GM23338 (cell line): ENCODE results near the gene MAP3K5. TPM values are rescaled to one million over a fixed set of nuclear protein-coding genes. Genes with fewer than 3 reads are reported as not detected.

Experiments used
- ATAC-seq: fragments of 200-7000 bp; cut with Tn5 transposase; 3 replicates; pipeline ENCODE4 v1.9.1; 2020
- DNase-seq: peaks from one replicate; pipeline ENCODE4 v3.0.0-alpha.2; 2015; ENCODE audit warnings: low spot score
- H2AFZ ChIP-seq: fragments of 200-600 bp; sonication (generic); 2 replicates; pipeline ENCODE4 v1.8.0; 2016; ENCODE audit warnings: antibody characterized with exemption, mild to moderate bottlenecking, moderate library complexity
- H3F3A ChIP-seq: fragments of 200-600 bp; sonication (generic); replicated peaks from 2 replicates; pipeline ENCODE4 v1.8.0; 2017; ENCODE audit warnings: antibody characterized with exemption, mixed run types, low read depth
- H3K27ac ChIP-seq: fragments of 200-600 bp; sonication (generic); 2 replicates; pipeline ENCODE4 v1.6.1; 2016; ENCODE audit warnings: low read depth
- H3K27me3 ChIP-seq: fragments of 200-600 bp; sonication (generic); 2 replicates; pipeline ENCODE4 v1.8.0; 2016; ENCODE audit warnings: mild to moderate bottlenecking, mixed run types, moderate library complexity; ENCODE audit not compliant: insufficient read depth
- H3K36me3 ChIP-seq: fragments of 200-600 bp; sonication (generic); 2 replicates; pipeline ENCODE4 v1.8.0; 2016; ENCODE audit warnings: mild to moderate bottlenecking; ENCODE audit not compliant: insufficient read depth
- H3K4me1 ChIP-seq: fragments of 200-600 bp; sonication (generic); 2 replicates; pipeline ENCODE4 v1.8.0; 2016; ENCODE audit warnings: mild to moderate bottlenecking, moderate library complexity; ENCODE audit not compliant: insufficient read depth
- H3K4me2 ChIP-seq: fragments of 200-600 bp; sonication (generic); 2 replicates; pipeline ENCODE4 v1.7.1; 2017; ENCODE audit warnings: mixed run types
- H3K4me3 ChIP-seq: fragments of 200-600 bp; sonication (generic); 2 replicates; pipeline ENCODE4 v1.6.1; 2016; ENCODE audit warnings: mixed run types
- H3K79me2 ChIP-seq: fragments of 200-600 bp; sonication (generic); replicated peaks from 2 replicates; pipeline ENCODE4 v1.8.0; 2017; ENCODE audit warnings: mild to moderate bottlenecking; ENCODE audit not compliant: insufficient read depth
- H3K9me2 ChIP-seq: fragments of 200-600 bp; sonication (generic); 2 replicates; pipeline ENCODE4 v1.8.0; 2017; ENCODE audit not compliant: insufficient read depth
- H4K20me1 ChIP-seq: fragments of 200-600 bp; sonication (generic); replicated peaks from 2 replicates; pipeline ENCODE4 v1.8.0; 2017; ENCODE audit warnings: mild to moderate bottlenecking; ENCODE audit not compliant: insufficient read depth
- H3K27ac Mint-ChIP-seq: 2 replicates; pipeline ENCODE4 v1.8.0; 2020; ENCODE audit warnings: inconsistent platforms, mild to moderate bottlenecking, moderate library complexity, mixed read lengths
- H3K27me3 Mint-ChIP-seq: 3 replicates; pipeline ENCODE4 v1.8.0; 2022; ENCODE audit warnings: low read depth, mild to moderate bottlenecking, moderate library complexity, mixed read lengths, inconsistent platforms; ENCODE audit not compliant: insufficient read depth, poor library complexity
- H3K36me3 Mint-ChIP-seq: 3 replicates; pipeline ENCODE4 v1.8.0; 2021; ENCODE audit warnings: low read depth, mild to moderate bottlenecking, inconsistent platforms, moderate library complexity, mixed read lengths
- H3K4me1 Mint-ChIP-seq: 3 replicates; pipeline ENCODE4 v1.8.0; 2020; ENCODE audit warnings: mild to moderate bottlenecking, inconsistent platforms, mixed read lengths
- H3K4me3 Mint-ChIP-seq: 3 replicates; pipeline ENCODE4 v1.8.0; 2021; ENCODE audit warnings: moderate library complexity, mild to moderate bottlenecking, inconsistent platforms, mixed read lengths
- H3K9me3 Mint-ChIP-seq: 3 replicates; pipeline ENCODE4 v1.8.0; 2020; ENCODE audit warnings: moderate library complexity, mild to moderate bottlenecking, inconsistent platforms, mixed read lengths
- EZH2phosphoT487 ChIP-seq: fragments of 200-600 bp; sonication (generic); IDR thresholded peaks from one replicate; pipeline ENCODE4 v1.8.1; 2018; ENCODE audit warnings: antibody characterized with exemption; ENCODE audit not compliant: unreplicated experiment
- POLR2AphosphoS5 ChIP-seq: IDR thresholded peaks from 2 replicates; pipeline ENCODE4 v1.6.1; 2016; ENCODE audit warnings: antibody characterized with exemption, low read depth
- STAT1 ChIP-seq: IDR thresholded peaks from one replicate; pipeline ENCODE4 v1.6.1; 2016; ENCODE audit warnings: antibody characterized with exemption; ENCODE audit not compliant: unreplicated experiment
- ZNF114 ChIP-seq: fragments of 250-450 bp; sonication (Bioruptor Pico); IDR thresholded peaks from 2 replicates; pipeline ENCODE4 v1.5.0; 2020; ENCODE audit warnings: mild to moderate bottlenecking, moderate library complexity
- ZNF331 ChIP-seq: fragments of 250-450 bp; sonication (Bioruptor Pico); IDR thresholded peaks from 2 replicates; pipeline ENCODE4 v1.5.0; 2020; ENCODE audit warnings: low read depth, mild to moderate bottlenecking, moderate library complexity
- polyA plus RNA-seq: library from polyadenylated mRNA; unstranded; fragments of >200 nt; fragmentation: Nextera tagmentation; extraction: Ambion mirVana; gene quantifications from 2 replicates; pipeline ENCODE4 v1.2.1, GENCODE V29; 2016
- total RNA-seq: library from RNA; depleted of rRNA; stranded (reverse); fragments of >200 nt; shearing (Covaris generic); gene quantifications from 2 replicates; pipeline ENCODE4 v1.2.3, GENCODE V29; 2014
- TF ChIP-seq, protein P1 (sequence below), 2 experiments: fragments of 200-600 bp in 1 of 2; sonication (generic) in 1 of 2; conservative IDR thresholded peaks; 2 replicates each; pipeline versions ENCODE4 v1.5.1 to v1.6.1; 2016 to 2017; ENCODE audit warnings: antibody characterized with exemption in 2 of 2, low read depth in 2 of 2, mild to moderate bottlenecking in 2 of 2, moderate library complexity in 1 of 2

MAP3K5 gene
- total and polyA plus RNA-seq, 2 experiments from 2014 or later = 0.76 to 2.8 TPM

DNA sequence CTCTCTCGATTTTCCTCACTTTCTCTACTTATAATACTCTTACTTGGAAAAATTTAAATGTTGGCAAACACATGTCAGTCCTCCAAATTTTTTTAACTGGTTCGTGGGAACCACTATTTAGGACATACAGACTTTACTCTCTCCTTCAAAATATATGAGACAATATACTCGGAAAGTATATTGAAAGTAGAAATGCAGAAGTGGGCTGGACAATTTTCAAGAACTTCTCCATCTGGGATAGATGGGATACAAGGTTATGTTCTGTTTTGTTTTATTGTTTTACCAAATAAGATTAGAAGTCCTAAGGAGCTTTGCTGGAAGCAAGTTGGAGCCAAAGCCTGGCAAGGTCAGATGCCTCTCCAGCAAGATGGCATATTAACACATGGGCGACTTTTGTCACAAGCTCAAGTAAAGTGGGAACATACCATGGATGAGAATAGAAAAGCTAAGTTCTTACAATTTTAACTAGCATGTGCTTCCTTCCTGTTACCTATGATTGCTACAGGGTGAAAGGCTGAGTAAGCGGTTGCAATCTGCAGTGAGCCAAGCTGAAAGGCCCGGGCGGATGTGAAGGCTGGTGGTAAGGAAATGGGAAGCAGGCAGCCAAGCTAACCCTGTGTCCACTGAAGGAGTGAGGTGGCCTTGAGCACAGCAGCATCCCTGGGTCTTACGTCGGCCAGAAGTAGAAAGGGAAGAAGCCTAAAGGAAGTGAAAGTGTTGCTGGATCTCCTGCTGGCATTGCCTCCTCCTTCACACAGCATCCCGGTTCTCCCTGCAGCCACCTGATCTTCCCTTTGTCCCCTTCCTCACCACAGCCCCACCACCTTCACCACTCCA is 7.1 kb downstream of the MAP3K5 start:
- H3K9me2 ChIP-seq = no peaks in the 10 kb centered on the region
- H3K4me3 Mint-ChIP-seq = no peak overlapping the region
- no peaks in the 10 kb centered on the region for H3K36me3 Mint-ChIP-seq
- H3K27ac Mint-ChIP-seq = no peak overlapping the region
- DNase-seq = no peak
- H3K36me3 ChIP-seq = no peaks in the 10 kb centered on the region
- H4K20me1 ChIP-seq = no peaks in the 10 kb centered on the region
- peaks cover 4% of the 10 kb centered on the region for H3K27me3 Mint-ChIP-seq
- H3K4me1 Mint-ChIP-seq = peaks cover 6% of the 10 kb centered on the region; the same call in 1 of the 3 replicates
- no peak for ATAC-seq
- H3K79me2 ChIP-seq = no peaks in the 10 kb centered on the region
- H3K4me3 ChIP-seq = no peak overlapping the region
- no peak overlapping the region for H3K4me2 ChIP-seq
- TF ChIP-seq, protein P1, sequence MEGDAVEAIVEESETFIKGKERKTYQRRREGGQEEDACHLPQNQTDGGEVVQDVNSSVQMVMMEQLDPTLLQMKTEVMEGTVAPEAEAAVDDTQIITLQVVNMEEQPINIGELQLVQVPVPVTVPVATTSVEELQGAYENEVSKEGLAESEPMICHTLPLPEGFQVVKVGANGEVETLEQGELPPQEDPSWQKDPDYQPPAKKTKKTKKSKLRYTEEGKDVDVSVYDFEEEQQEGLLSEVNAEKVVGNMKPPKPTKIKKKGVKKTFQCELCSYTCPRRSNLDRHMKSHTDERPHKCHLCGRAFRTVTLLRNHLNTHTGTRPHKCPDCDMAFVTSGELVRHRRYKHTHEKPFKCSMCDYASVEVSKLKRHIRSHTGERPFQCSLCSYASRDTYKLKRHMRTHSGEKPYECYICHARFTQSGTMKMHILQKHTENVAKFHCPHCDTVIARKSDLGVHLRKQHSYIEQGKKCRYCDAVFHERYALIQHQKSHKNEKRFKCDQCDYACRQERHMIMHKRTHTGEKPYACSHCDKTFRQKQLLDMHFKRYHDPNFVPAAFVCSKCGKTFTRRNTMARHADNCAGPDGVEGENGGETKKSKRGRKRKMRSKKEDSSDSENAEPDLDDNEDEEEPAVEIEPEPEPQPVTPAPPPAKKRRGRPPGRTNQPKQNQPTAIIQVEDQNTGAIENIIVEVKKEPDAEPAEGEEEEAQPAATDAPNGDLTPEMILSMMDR (conservative IDR thresholded peaks at IDR 0.05; ENCODE audit: low read depth in 2 of 2) = no peak
- TF ChIP-seq ZNF331 (CRISPR knock-in tag) = no peak
- TF ChIP-seq STAT1 = no peak
- TF ChIP-seq POLR2AphosphoS5 = no peak
- TF ChIP-seq EZH2phosphoT487 = no peak
- TF ChIP-seq ZNF114 (CRISPR knock-in tag) = no peak
- H3K27me3 ChIP-seq = peaks cover 10% of the 10 kb centered on the region
- H3K27ac ChIP-seq = no peak overlapping the region
- H3K4me1 ChIP-seq = no peaks in the 10 kb centered on the region
- H3F3A ChIP-seq = no peaks in the 10 kb centered on the region
- no peaks in the 10 kb centered on the region for H3K9me3 Mint-ChIP-seq
- H2AFZ ChIP-seq = peak overlapping the region; percentile 74; the same call in 1 of the 2 replicates

DNA sequence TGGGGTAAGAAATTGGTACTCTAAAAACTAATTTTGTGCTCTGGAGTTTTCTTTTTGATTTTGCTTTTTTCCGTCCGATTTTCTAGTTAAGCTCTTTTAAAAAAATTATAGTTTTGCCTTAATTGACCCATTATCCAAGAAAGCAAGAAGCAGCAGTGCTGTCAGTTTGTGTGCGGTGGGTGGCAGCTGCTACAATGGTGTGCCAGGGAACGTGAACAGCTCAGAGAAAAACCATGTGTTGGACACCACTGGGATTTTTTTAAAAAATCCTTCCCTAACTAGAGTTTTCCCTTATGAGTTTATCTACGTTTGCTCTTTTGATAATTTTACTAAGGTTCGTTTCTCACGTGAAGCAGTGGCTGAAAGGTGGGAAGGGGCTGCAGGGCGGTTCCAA is 8.0 kb downstream of the MAP3K5 start:
- Histone ChIP-seq H2AFZ (no peak overlapping the region), H3K79me2 (no peaks in the 10 kb centered on the region), H3K27me3 (peaks cover 2% of the 10 kb centered on the region; the same call in 1 of the 2 replicates), H4K20me1 (no peaks in the 10 kb centered on the region), H3K27ac (no peak overlapping the region), H3K4me1 (no peaks in the 10 kb centered on the region), H3K9me2 (no peaks in the 10 kb centered on the region), H3F3A (no peaks in the 10 kb centered on the region), H3K4me3 (no peak overlapping the region), H3K36me3 (no peaks in the 10 kb centered on the region), H3K4me2 (no peak overlapping the region)
- Mint-ChIP-seq H3K9me3 (no peaks in the 10 kb centered on the region), H3K27ac (no peak overlapping the region), H3K27me3 (peaks cover under 1% of the 10 kb centered on the region), H3K4me1 (peaks cover 6% of the 10 kb centered on the region; the same call in 1 of the 3 replicates), H3K36me3 (no peaks in the 10 kb centered on the region), H3K4me3 (no peak overlapping the region)
- TF ChIP-seq POLR2AphosphoS5 = no peak
- TF ChIP-seq EZH2phosphoT487 = no peak
- ATAC-seq (no peak), DNase-seq (no peak)
